A673 (cell line): Measurements from ENCODE around the gene ZNF500. TPM values are rescaled to one million over a fixed set of nuclear protein-coding genes. Genes with fewer than 3 reads are reported as not detected.
"Not testable (repeated sequence)": the region's sequence is repeated elsewhere in the genome, so short reads cannot be mapped to it uniquely, and the experiment has no call there.

Experiments used
- BruUV-seq: library from RNA; stranded (reverse); fragments of 400-500 nt; replicated peaks from 2 replicates; lab custom pipeline; 2021; lab: Mats Ljungman, UMichigan
- CTCF ChIA-PET: fragments of 300-600 bp; sonication (Branson Sonifier 250); formaldehyde crosslinking; loops from one replicate; lab custom pipeline; 2022; ENCODE audit warnings: antibody characterized with exemption; lab: Charles Lee
- POLR2A ChIA-PET: fragments of 300-600 bp; sonication (Branson Sonifier 250); formaldehyde crosslinking; loops from one replicate; lab custom pipeline; 2022; ENCODE audit warnings: antibody characterized with exemption; ENCODE audit not compliant: low non-redundant PET; lab: Charles Lee
- DNase-seq: peaks from one replicate; pipeline ENCODE4 v3.0.0-alpha.2; 2015; ENCODE audit warnings: low spot score
- H3K27ac ChIP-seq: fragments of 200-600 bp; sonication (generic); 2 replicates; pipeline ENCODE4 v1.5.1; 2016; ENCODE audit warnings: mixed run types, low read depth, mild to moderate bottlenecking, mixed read lengths, antibody characterized with exemption, low read length; ENCODE audit not compliant: poor library complexity, severe bottlenecking
- H3K27me3 ChIP-seq: fragments of 200-600 bp; sonication (generic); replicated peaks from 2 replicates; pipeline ENCODE4 v1.6.1; 2017; ENCODE audit warnings: mixed run types, low read depth, mild to moderate bottlenecking, mixed read lengths, antibody characterized with exemption, low read length; ENCODE audit not compliant: insufficient read depth, poor library complexity
- H3K36me3 ChIP-seq: fragments of 200-600 bp; sonication (generic); 2 replicates; pipeline ENCODE4 v1.6.1; 2016; ENCODE audit warnings: mixed run types, mild to moderate bottlenecking, mixed read lengths, antibody characterized with exemption, low read length; ENCODE audit not compliant: insufficient read depth, poor library complexity, severe bottlenecking
- H3K4me1 ChIP-seq: fragments of 200-600 bp; sonication (generic); 2 replicates; pipeline ENCODE4 v1.6.1; 2017; ENCODE audit warnings: mixed run types, mild to moderate bottlenecking, mixed read lengths, antibody characterized with exemption, low read length; ENCODE audit not compliant: insufficient read depth, poor library complexity, severe bottlenecking
- H3K4me3 ChIP-seq: fragments of 200-600 bp; sonication (generic); 2 replicates; pipeline ENCODE4 v1.5.1; 2016; ENCODE audit warnings: low read depth, mixed run types, mild to moderate bottlenecking, mixed read lengths, low read length; ENCODE audit not compliant: poor library complexity, severe bottlenecking
- H3K9me3 ChIP-seq: fragments of 200-600 bp; sonication (generic); 2 replicates; pipeline ENCODE4 v1.6.1; 2016; ENCODE audit warnings: mixed run types, low read depth, mild to moderate bottlenecking, mixed read lengths, antibody characterized with exemption, low read length; ENCODE audit not compliant: poor library complexity, severe bottlenecking
- EZH2 ChIP-seq: fragments of 200-600 bp; sonication (generic); IDR thresholded peaks from 2 replicates; pipeline ENCODE4 v1.6.1; 2017; ENCODE audit warnings: borderline replicate concordance, low read depth, mild to moderate bottlenecking, mixed read lengths, antibody characterized with exemption, low read length; ENCODE audit not compliant: poor library complexity, severe bottlenecking
- intact Hi-C: fragments of 100-400 bp; cut with micrococcal nuclease; formaldehyde crosslinking; loops from one replicate; pipeline ENCODE4 v1.10.0; 2022; ENCODE audit not compliant: unreplicated experiment
- total RNA-seq: library from RNA; stranded (reverse); gene quantifications from 2 replicates; pipeline ENCODE4 v1.2.3, GENCODE V29; 2021
- TF ChIP-seq, protein P1 (sequence below): fragments of 300-800, 200-600 bp; sonication (generic); conservative IDR thresholded peaks from 2 replicates; pipeline ENCODE4 v1.5.1; 2017; ENCODE audit warnings: low read depth, mild to moderate bottlenecking, antibody characterized with exemption, low read length, moderate library complexity, mixed read lengths

The ZNF500 gene
- total RNA-seq, 1 experiment from 2014 or later = 16.8 TPM

DNA sequence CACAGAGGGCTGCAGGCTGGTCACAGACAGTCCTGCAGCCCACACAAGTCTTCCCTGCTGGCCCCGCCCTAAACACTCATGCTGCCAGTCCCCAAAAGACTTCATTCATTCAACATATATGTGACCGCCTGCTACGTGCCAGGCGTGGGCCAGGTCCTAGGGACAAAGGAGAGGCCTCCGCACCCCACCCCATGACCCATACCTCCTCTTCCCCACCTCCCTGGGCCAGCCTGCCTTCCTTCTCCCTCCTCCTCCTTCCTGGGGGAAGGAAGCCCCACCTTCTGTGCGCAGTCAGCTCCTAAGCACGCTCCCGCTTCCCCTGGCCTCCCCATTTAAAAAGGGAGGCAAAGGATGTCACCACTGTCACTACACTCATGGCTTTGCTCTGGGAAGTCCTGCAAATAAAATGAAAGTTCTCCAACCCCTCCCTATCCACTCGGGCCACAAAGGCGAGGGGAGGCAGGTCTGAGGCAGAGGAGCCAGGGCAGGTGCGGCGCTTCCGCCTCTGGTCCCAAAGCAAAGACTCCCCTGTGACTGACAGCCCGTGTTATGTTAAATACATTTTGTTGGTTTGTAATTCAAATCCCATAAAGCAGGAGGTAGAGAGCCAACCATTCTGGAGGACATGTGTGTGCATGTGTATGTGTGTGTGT lies 23.6 kb downstream of the ZNF500 start:
- DNase-seq = no peak
- BruUV-seq = no TSS peak
- Histone ChIP-seq H3K9me3 (no peaks in the 10 kb centered on the region), H3K4me1 (no peaks in the 10 kb centered on the region), H3K4me3 (no peak overlapping the region), H3K27ac (no peak overlapping the region), H3K27me3 (no peaks in the 10 kb centered on the region), H3K36me3 (no peaks in the 10 kb centered on the region)
- CTCF ChIA-PET = no interaction called here
- intact Hi-C loops = no loop called here
- TF ChIP-seq, protein P1, sequence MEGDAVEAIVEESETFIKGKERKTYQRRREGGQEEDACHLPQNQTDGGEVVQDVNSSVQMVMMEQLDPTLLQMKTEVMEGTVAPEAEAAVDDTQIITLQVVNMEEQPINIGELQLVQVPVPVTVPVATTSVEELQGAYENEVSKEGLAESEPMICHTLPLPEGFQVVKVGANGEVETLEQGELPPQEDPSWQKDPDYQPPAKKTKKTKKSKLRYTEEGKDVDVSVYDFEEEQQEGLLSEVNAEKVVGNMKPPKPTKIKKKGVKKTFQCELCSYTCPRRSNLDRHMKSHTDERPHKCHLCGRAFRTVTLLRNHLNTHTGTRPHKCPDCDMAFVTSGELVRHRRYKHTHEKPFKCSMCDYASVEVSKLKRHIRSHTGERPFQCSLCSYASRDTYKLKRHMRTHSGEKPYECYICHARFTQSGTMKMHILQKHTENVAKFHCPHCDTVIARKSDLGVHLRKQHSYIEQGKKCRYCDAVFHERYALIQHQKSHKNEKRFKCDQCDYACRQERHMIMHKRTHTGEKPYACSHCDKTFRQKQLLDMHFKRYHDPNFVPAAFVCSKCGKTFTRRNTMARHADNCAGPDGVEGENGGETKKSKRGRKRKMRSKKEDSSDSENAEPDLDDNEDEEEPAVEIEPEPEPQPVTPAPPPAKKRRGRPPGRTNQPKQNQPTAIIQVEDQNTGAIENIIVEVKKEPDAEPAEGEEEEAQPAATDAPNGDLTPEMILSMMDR = no peak
- TF ChIP-seq EZH2 = no peak
- POLR2A ChIA-PET = no interaction called here

DNA sequence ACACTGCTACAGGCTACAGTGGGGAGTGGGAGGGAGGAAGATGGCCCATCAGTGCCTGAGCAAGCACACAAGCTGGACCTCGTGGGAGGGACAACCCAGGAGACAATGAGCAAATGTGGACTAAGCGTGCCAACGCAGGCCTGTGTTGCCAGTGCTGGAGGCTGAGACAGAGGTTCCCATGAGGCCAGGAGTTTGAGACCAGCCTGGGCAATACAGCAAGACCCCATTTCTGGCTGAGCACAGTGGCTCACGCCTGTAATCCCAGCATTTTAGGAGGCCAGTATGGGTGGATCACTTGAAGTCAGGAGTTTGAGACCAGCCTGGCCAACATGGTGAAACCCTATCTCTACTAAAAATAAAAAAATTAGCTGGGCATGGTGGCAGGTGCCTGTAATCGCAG lies 28.6 kb downstream of the ZNF500 start:
- H3K36me3 ChIP-seq, H3K4me1 ChIP-seq, DNase-seq, H3K4me3 ChIP-seq, H3K9me3 ChIP-seq, H3K27me3 ChIP-seq, POLR2A ChIA-PET, BruUV-seq, intact Hi-C loops, CTCF ChIA-PET, H3K27ac ChIP-seq: not testable (repeated sequence)

DNA sequence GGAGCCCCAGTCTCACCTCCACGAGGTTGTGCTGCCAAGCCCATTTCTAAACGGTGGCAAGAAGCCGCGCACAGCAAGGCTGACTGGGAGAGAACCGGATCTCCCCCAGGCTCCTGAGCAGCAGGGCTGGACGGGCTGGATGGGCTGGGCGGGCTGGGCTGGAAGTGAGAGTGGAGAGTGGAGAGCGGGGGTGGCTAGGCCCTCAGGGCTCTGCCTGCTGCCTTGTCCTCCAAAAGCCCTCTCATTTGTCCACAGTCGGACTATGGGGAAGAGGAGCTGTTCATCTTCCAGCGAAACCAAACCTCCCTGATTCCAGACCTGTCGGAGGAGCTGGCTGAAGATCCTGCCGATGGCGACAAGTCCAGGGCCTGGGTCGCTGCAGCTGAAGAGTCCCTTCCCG lies 29.4 kb downstream of the ZNF500 start:
- no peak overlapping the region for H3K4me3 ChIP-seq
- intact Hi-C loops = no loop called here
- H3K36me3 ChIP-seq = no peaks in the 10 kb centered on the region
- H3K4me1 ChIP-seq = no peaks in the 10 kb centered on the region
- ChIA-PET CTCF (no interaction called here), POLR2A (no interaction called here)
- no peak for DNase-seq
- H3K27me3 ChIP-seq = no peaks in the 10 kb centered on the region
- BruUV-seq = no TSS peak
- H3K9me3 ChIP-seq = no peaks in the 10 kb centered on the region
- no peak overlapping the region for H3K27ac ChIP-seq
- TF ChIP-seq, protein P1 = no peak
- TF ChIP-seq EZH2 = no peak

DNA sequence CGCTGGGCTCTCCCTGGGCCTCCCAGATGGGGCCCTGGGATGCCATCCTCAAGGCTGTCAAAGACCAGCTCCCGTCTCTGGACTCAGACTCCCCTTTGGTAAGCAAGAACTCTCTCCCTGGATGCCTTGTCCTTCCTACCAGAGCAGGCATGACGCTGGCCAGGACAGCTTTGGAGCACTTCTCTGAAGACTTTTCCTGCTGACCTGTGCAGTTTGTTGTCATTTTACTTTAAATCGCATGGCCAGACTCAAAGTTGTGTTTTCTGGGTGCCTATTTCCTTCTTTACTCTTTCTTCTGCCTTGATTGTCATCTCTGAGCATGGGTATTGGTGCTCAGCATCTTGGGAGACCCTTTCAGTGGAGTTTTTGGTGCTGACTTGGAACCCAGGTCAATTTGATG lies 30.4 kb downstream of the ZNF500 start:
- intact Hi-C loops = no loop called here
- ChIA-PET CTCF (no interaction called here), POLR2A (no interaction called here)
- Histone ChIP-seq H3K27ac (no peak overlapping the region), H3K4me1 (no peaks in the 10 kb centered on the region), H3K9me3 (no peaks in the 10 kb centered on the region), H3K4me3 (no peak overlapping the region), H3K27me3 (no peaks in the 10 kb centered on the region), H3K36me3 (no peaks in the 10 kb centered on the region)
- TF ChIP-seq EZH2 = no peak
- TF ChIP-seq, protein P1 = no peak
- no peak for DNase-seq
- no TSS peak for BruUV-seq
